Caki2 (cell line): ENCODE data around the gene LAMC2. TPM values are rescaled to one million over a fixed set of nuclear protein-coding genes. Genes with fewer than 3 reads are reported as not detected.

Source experiments
- DNase-seq: peaks from one replicate; pipeline ENCODE4 v3.0.0-alpha.2; 2015; ENCODE audit warnings: low read depth
- in situ Hi-C: cut with HindIII; loops from 2 replicates; pipeline ENCODE4 v1.10.0; 2016; ENCODE audit warnings: low sequenced_read_pairs, low pct_unique_long_range_greater_than_20kb, mixed read lengths
- total RNA-seq: library from RNA; depleted of rRNA; stranded (reverse); fragments of >200 nt; shearing (Covaris generic); gene quantifications from 2 replicates; pipeline ENCODE4 v1.2.3, GENCODE V29; 2014; ENCODE audit warnings: low replicate concordance

LAMC2 gene
- total RNA-seq, 1 experiment from 2014 or later: 92.0 TPM

DNA sequence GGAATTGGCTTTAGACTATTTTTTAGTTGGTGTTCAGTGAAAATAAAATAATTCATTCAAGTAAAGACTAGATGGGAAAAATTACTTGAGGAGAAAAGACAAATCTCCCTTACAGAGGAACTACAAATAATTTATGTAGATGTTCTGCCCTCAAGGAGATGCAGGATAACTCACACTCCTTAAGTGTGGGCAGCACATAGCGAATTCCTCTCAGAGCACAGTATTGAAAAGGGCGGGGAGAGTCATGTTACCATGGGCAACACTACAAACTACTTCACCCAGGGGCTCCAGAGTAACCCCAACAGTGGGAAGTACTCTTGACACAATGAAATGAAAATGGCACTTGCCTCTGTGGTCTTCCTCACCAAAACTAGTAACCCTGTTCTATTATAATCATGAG is 20.6 kb upstream of the LAMC2 start:
- in situ Hi-C loops: no loop called here
- no peak for DNase-seq

DNA sequence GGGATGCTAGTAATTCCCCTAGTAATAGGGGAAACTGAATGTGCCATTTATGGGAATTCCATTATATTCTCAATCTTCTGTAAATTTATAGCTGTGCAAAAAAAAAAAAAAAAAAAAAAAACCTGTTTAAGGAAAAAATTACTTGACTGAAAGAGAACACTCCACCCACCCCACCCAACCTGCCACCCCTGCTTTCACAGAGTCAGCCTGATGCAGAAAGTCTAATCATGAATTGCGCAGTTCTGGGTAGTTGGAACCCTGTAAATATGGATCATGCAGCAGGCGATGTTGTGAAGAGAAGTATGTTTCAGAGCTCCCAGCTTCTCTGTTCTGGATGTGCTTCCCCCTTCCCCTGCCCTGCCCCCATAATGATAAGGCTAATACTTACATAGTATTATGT is 19.6 kb upstream of the LAMC2 start:
- in situ Hi-C loops: no loop called here
- no peak for DNase-seq

DNA sequence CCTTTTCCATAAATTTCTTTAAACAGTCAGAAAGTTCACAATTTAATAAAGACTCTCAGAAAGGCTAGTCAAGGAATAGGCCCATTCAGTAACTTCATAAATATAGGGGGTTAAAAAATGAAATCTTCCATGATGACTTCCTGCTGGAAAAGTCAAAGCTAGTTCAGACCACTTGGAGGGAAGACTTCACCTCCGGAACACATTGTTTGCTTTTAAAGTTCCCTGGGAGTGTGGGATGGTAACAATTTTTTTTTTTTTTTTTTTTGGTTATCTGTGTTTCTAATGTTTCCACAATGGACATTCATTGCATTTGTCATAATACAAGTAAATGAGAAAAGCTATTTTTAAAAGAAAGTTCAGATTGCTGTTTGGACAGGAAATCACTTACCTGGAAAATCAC is 18.4 kb upstream of the LAMC2 start:
- DNase-seq: no peak
- in situ Hi-C loops: no loop called here

GRCh38 chr1:183168308-183168707 is 17.8 kb upstream of the LAMC2 start:
- in situ Hi-C loops: no loop called here
- no peak for DNase-seq

DNA sequence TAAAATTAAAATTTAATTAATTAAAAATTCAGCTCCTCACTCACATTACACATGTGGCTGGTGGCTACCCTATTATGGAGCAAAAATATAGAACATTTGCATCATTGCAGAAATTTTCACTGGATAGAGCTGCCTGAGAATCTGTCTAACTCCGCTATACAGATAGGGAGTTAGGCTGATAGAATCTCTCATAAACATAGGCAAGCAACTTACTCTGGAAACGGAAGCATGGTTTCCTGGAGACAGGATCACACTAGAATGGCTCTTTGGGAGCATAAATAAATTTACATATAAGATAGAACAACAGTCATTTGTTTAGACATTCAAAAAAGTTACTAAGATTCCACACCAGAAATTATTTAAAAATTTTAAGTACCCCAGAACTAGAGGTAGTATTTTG is 12.2 kb upstream of the LAMC2 start:
- DNase-seq: no peak
- in situ Hi-C loops: no loop called here

- DNase-seq: no peak
- in situ Hi-C loops: no loop called here
These were observed 10.4 kb upstream of the LAMC2 start for GRCh38 chr1:183175631-183176030.

DNA sequence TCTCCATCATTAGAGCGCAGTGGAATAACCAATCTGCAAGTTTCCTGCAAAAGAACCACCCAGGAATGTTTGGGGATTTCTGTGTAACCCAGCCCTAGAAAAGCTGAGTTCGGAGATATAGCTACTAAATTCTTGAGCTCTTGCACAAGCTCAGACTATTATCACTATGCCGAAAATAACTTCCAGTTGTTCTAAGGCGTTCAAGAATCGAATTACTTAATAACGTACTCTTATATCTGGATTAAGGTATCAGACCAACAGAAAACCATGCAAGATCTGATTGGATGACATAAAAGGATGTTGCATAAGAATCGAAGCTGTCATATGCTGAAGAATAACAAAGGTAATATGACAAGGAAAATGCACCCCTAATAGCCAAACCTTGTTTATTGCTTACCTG is 7.5 kb upstream of the LAMC2 start:
- no peak for DNase-seq
- in situ Hi-C loops: no loop called here

DNA sequence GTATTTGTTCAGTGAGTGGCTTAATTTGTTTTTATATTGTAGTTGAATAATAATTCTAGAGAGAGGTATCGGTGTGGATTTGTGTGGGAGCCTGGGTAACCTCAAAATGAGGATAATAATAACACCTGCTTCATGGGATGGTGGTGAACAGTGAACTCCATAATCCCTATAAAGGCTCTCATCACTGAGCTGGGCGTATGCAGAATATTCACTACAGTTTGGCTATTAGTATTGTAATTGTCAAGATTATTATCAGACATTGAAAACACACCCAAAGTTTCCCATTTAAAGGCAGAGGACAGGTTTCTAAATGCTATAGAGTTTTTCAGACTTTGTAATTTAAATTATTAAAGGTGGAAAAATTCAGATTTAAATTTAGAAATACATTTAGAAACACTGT is 7.0 kb upstream of the LAMC2 start:
- in situ Hi-C loops: no loop called here
- no peak for DNase-seq

DNA sequence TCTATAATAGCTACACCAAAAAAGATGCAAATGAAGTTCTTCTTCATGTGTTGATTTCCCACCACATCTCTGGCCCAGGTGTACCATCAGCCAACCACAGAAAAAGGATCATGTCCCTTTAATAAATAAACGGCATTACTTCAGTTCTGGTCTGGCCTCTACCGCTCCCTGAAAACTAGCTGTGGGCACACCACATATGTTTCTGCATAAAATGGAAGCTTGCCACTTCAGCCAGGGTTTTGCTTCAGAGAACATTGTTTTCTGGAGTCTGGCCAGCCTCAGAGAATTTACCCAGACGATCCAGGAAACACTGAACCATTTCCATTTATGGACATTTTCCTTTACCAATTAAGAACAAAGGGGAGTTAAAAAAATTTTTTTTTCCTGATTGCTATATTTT is 5.8 kb upstream of the LAMC2 start:
- in situ Hi-C loops: no loop called here

GRCh38 chr1:183180634-183181056 is 5.4 kb upstream of the LAMC2 start:
- in situ Hi-C loops: no loop called here

More for the DNA sequence above, 5.8 kb upstream of the LAMC2 start:
- no peak for DNase-seq

GRCh38 chr1:183186841-183187240 is 777 bp downstream of the LAMC2 start:
- DNase-seq: no peak
- in situ Hi-C loops: no loop called here

More at GRCh38 chr1:183180634-183181056, 5.4 kb upstream of the LAMC2 start:
- peak; percentile 96 for DNase-seq

DNA sequence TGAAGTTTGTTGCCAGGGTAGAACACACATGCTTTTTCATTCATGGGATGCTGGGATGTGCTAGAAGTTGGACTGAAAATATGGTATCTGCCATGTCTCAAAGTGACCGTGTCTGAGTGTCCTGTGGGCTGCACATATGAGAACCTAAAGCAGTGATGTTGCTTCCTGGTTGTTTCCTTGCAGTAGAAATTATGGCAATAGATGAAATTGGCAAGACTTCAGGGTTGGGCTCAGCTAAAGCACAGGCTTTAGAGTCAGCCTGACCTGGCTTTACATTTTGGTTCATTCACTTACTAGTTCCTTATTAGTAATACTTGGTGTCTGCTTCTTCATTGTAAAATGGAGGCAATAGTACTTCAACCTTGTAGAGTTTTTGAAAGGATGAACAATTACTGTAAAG is 2.2 kb downstream of the LAMC2 start:
- in situ Hi-C loops: no loop called here
- no peak for DNase-seq

GRCh38 chr1:183191833-183192232 is 5.8 kb downstream of the LAMC2 start:
- in situ Hi-C loops: no loop called here
- DNase-seq: peak; percentile 30

GRCh38 chr1:183193963-183194525 is 8.0 kb downstream of the LAMC2 start:
- in situ Hi-C loops: no loop called here
- no peak for DNase-seq

DNA sequence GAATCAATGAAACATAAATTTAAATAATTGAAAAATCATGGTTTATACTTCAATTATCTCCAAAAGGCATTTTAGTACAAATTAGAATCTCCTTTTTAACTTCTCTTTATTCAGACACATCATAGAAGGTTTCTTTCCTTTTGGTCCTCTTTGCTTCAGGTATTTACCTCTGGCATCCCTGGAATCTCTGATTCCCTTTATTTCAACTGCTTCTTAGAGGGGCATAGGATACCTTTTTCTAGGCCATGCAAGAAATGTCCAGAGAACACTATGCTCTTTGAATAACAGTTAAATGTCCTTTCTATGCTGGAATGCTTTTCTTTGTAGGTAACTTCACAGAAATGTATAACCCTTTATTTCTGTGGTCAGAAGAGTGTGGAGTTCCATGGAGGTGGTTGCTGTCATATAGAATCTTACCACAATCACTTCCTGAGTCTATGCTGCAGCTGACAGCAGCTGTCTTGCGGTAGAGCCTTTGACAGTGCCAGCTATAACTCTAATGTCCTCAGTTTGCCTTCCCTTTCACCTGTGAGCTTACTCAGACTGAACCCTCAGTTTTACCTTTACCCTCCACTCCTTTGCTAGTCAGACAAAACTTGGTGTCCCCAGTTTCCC is 8.6 kb downstream of the LAMC2 start:
- DNase-seq: no peak
- in situ Hi-C loops: no loop called here

- DNase-seq: peak; percentile 66
- in situ Hi-C loops: no loop called here
These were observed 9.1 kb downstream of the LAMC2 start for GRCh38 chr1:183195142-183195574.

DNA sequence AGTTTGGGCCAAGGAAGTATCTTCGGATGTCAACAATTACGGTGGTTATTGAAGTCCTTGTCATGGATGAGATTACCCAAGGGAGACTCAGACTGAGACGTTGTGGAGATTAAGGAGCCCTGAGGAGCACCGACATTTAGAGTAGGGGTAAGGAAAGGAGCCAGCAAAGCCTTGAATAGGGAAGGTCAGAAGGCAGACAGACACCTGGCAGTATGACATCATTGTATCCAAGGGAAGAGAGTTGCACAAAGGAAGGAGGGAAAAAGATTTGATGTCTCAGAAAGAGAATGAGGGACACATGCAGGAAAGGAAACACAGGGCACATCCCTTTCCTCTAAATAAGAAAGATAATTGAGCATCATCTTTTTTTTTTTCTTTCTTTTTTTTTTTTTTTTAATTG is 11.7 kb downstream of the LAMC2 start:
- in situ Hi-C loops: no loop called here
- DNase-seq: no peak

DNA sequence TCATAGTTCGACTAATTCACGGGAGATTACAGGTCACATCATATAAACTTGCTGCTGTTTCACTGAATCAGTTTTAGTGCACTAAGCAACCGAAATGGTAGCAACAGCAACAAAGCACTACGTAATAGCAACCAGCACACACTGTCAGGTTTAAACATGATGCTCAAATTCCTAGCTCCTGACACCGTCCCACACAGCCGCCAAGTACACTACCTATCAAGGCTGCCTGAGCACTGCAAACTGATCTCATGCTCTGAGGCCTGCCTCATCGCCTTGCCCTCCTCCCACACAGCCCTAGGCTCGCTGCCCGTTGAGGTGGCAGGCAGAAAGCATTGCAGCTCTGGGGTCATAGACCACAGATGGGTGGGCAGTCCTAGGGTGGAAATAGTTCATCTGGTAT is 12.4 kb downstream of the LAMC2 start:
- peak; percentile 15 for DNase-seq
- in situ Hi-C loops: no loop called here

DNA sequence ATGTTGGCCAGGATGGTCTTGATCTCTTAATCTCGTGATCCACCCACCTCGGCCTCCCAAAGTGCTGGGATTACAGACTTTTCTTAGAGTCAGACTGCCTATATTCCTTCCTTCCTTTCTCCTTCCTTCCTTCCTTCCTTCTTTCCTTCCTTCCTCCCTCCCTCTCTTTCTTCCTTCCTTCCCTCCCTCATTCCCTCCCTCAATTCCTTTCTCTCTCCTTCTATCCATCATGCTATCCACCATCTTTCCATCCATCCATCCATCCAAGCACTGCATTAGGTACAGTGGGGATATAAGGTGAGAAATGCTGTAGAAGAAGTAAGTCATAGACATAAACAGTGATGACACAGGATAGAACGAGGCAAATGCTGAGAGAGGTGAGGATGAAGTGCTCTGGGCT is 13.2 kb downstream of the LAMC2 start:
- DNase-seq: no peak
- in situ Hi-C loops: no loop called here

GRCh38 chr1:183200451-183200850 is 14.4 kb downstream of the LAMC2 start:
- in situ Hi-C loops: no loop called here
- DNase-seq: no peak
